ENCODE measurements around the gene MBNL1. TPM values are rescaled to one million over a fixed set of nuclear protein-coding genes. Genes with fewer than 3 reads are reported as not detected.

Gene MBNL1
- total RNA-seq, 1 donor from 2014 or later, result 69.4 TPM

- no peaks in the 10 kb centered on the region for H3K9me3 Mint-ChIP-seq
- H3K27ac Mint-ChIP-seq, result no peak overlapping the region
- no peak overlapping the region for H3K4me3 Mint-ChIP-seq
- no peak for DNase-seq (ENCODE audit: extremely low spot score, unreplicated experiment)
- H3K27me3 Mint-ChIP-seq, result no peaks in the 10 kb centered on the region
- H3K36me3 Mint-ChIP-seq, result no peaks in the 10 kb centered on the region
- TF ChIP-seq CTCF (conservative IDR thresholded peaks at IDR 0.05), result no peak
- no peaks in the 10 kb centered on the region for H3K4me1 Mint-ChIP-seq (ENCODE audit: unreplicated experiment)
Observed at GRCh38 chr3:152472672-152472954, 203.9 kb downstream of the MBNL1 start.

GRCh38 chr3:152474585-152474984, 205.9 kb downstream of the MBNL1 start:
- Mint-ChIP-seq H3K9me3 (no peaks in the 10 kb centered on the region), H3K4me3 (no peak overlapping the region), H3K4me1 (ENCODE audit: unreplicated experiment) (no peaks in the 10 kb centered on the region), H3K36me3 (no peaks in the 10 kb centered on the region), H3K27ac (no peak overlapping the region), H3K27me3 (no peaks in the 10 kb centered on the region)
- TF ChIP-seq CTCF (conservative IDR thresholded peaks at IDR 0.05), result peak; percentile 72
- no peak for DNase-seq (ENCODE audit: extremely low spot score, unreplicated experiment)

- no peaks in the 10 kb centered on the region for H3K36me3 Mint-ChIP-seq
- peaks cover 13% of the 10 kb centered on the region for H3K9me3 Mint-ChIP-seq
- no peak for DNase-seq (ENCODE audit: extremely low spot score, unreplicated experiment)
- H3K4me1 Mint-ChIP-seq (ENCODE audit: unreplicated experiment), result no peaks in the 10 kb centered on the region
- no peak overlapping the region for H3K27ac Mint-ChIP-seq
- TF ChIP-seq CTCF (conservative IDR thresholded peaks at IDR 0.05), result no peak
- H3K4me3 Mint-ChIP-seq, result no peak overlapping the region
- no peaks in the 10 kb centered on the region for H3K27me3 Mint-ChIP-seq
Observed at GRCh38 chr3:152477422-152477821, 208.7 kb downstream of the MBNL1 start.

- Mint-ChIP-seq H3K36me3 (no peaks in the 10 kb centered on the region), H3K4me3 (no peak overlapping the region), H3K27ac (no peak overlapping the region), H3K27me3 (no peaks in the 10 kb centered on the region), H3K4me1 (ENCODE audit: unreplicated experiment) (no peaks in the 10 kb centered on the region), H3K9me3 (peaks cover 13% of the 10 kb centered on the region)
- DNase-seq (ENCODE audit: extremely low spot score, unreplicated experiment), result no peak
- TF ChIP-seq CTCF (conservative IDR thresholded peaks at IDR 0.05), result no peak
Observed at GRCh38 chr3:152480282-152480953, 211.7 kb downstream of the MBNL1 start.

- no peak for DNase-seq (ENCODE audit: extremely low spot score, unreplicated experiment)
- Mint-ChIP-seq H3K4me1 (ENCODE audit: unreplicated experiment) (no peaks in the 10 kb centered on the region), H3K27me3 (no peaks in the 10 kb centered on the region), H3K9me3 (peaks cover 2% of the 10 kb centered on the region), H3K36me3 (no peaks in the 10 kb centered on the region), H3K4me3 (no peak overlapping the region), H3K27ac (no peak overlapping the region)
- no peak for TF ChIP-seq CTCF (conservative IDR thresholded peaks at IDR 0.05)
Observed at GRCh38 chr3:152486364-152486763, 217.6 kb downstream of the MBNL1 start.

- Mint-ChIP-seq H3K9me3 (no peaks in the 10 kb centered on the region), H3K27me3 (no peaks in the 10 kb centered on the region), H3K4me3 (no peak overlapping the region), H3K27ac (no peak overlapping the region), H3K36me3 (no peaks in the 10 kb centered on the region), H3K4me1 (ENCODE audit: unreplicated experiment) (no peaks in the 10 kb centered on the region)
- DNase-seq (ENCODE audit: extremely low spot score, unreplicated experiment), result no peak
- TF ChIP-seq CTCF (conservative IDR thresholded peaks at IDR 0.05), result no peak
Observed at GRCh38 chr3:152488449-152488848, 219.7 kb downstream of the MBNL1 start.

Measured in type B pancreatic cell (in vitro differentiated cells).